Measurements from ENCODE around the gene FBXL22. TPM values are rescaled to one million over a fixed set of nuclear protein-coding genes. Genes with fewer than 3 reads are reported as not detected.

FBXL22 gene
- total RNA-seq (2012; rRNA removed): under 0.01 and 0.51 TPM in 2 replicates

- Histone ChIP-seq H3K4me2 (ENCODE audit: low read length) (peak within 1 kb of the TSS; percentile 15), H3K4me1 (ENCODE audit: control insufficient read depth, insufficient read depth, low read length) (peaks cover 24% of the 10 kb centered on the region), H3K9me3 (replicated peaks; ENCODE audit: low read length) (no peaks in the 10 kb centered on the region), H3K27me3 (ENCODE audit: control insufficient read depth, insufficient read depth, low read length) (no peaks in the 10 kb centered on the region), H3K4me3 (ENCODE audit: low read length) (no peak within 1 kb of the TSS), H3K9ac (ENCODE audit: low read depth, low read length) (no peak within 1 kb of the TSS), H3K36me3 (ENCODE audit: insufficient read depth, low read length) (peaks cover 20% of the 10 kb centered on the region)
Observed at GRCh38 chr15:63597038-63597790, at the start of gene FBXL22. TSS of gene FBXL22 (plus strand) at chr15:63597387. CDS start at chr15:63597393, 6 bp downstream.

- H3K4me3 ChIP-seq (ENCODE audit: low read length): no peak overlapping the region
- H3K9me3 ChIP-seq (replicated peaks; ENCODE audit: low read length): no peaks in the 10 kb centered on the region
- no peaks in the 10 kb centered on the region for H3K27me3 ChIP-seq (ENCODE audit: control insufficient read depth, insufficient read depth, low read length)
- H3K9ac ChIP-seq (ENCODE audit: low read depth, low read length): no peak overlapping the region
- no peaks in the 10 kb centered on the region for H3K36me3 ChIP-seq (ENCODE audit: insufficient read depth, low read length)
- H3K4me2 ChIP-seq (ENCODE audit: low read length): peak overlapping the region; percentile 10
- peaks cover 35% of the 10 kb centered on the region for H3K4me1 ChIP-seq (ENCODE audit: control insufficient read depth, insufficient read depth, low read length)
Observed at GRCh38 chr15:63551400-63551799, 45.8 kb upstream of the FBXL22 start.

- Histone ChIP-seq H3K9ac (ENCODE audit: low read depth, low read length) (peak overlapping the region; percentile 57), H3K9me3 (replicated peaks; ENCODE audit: low read length) (no peaks in the 10 kb centered on the region), H3K4me2 (ENCODE audit: low read length) (peak overlapping the region; percentile 67), H3K27me3 (ENCODE audit: control insufficient read depth, insufficient read depth, low read length) (no peaks in the 10 kb centered on the region), H3K4me3 (ENCODE audit: low read length) (peak overlapping the region; percentile 7), H3K36me3 (ENCODE audit: insufficient read depth, low read length) (peaks cover 11% of the 10 kb centered on the region), H3K4me1 (ENCODE audit: control insufficient read depth, insufficient read depth, low read length) (peaks cover 35% of the 10 kb centered on the region)
Observed at GRCh38 chr15:63553388-63553791, 43.8 kb upstream of the FBXL22 start.

- Histone ChIP-seq H3K4me2 (ENCODE audit: low read length) (no peak overlapping the region), H3K36me3 (ENCODE audit: insufficient read depth, low read length) (peaks cover 11% of the 10 kb centered on the region)
Observed at GRCh38 chr15:63554337-63554927, 42.8 kb upstream of the FBXL22 start.

GRCh38 chr15:63555507-63555906, 41.7 kb upstream of the FBXL22 start:
- Histone ChIP-seq H3K36me3 (ENCODE audit: insufficient read depth, low read length) (peaks cover 11% of the 10 kb centered on the region), H3K4me1 (ENCODE audit: control insufficient read depth, insufficient read depth, low read length) (peaks cover 35% of the 10 kb centered on the region), H3K4me3 (ENCODE audit: low read length) (no peak overlapping the region), H3K9ac (ENCODE audit: low read depth, low read length) (no peak overlapping the region), H3K4me2 (ENCODE audit: low read length) (no peak overlapping the region), H3K27me3 (ENCODE audit: control insufficient read depth, insufficient read depth, low read length) (no peaks in the 10 kb centered on the region), H3K9me3 (replicated peaks; ENCODE audit: low read length) (no peaks in the 10 kb centered on the region)

More at GRCh38 chr15:63554337-63554927, 42.8 kb upstream of the FBXL22 start:
- Histone ChIP-seq H3K4me1 (ENCODE audit: control insufficient read depth, insufficient read depth, low read length) (peaks cover 35% of the 10 kb centered on the region), H3K9ac (ENCODE audit: low read depth, low read length) (no peak overlapping the region), H3K4me3 (ENCODE audit: low read length) (no peak overlapping the region), H3K9me3 (replicated peaks; ENCODE audit: low read length) (no peaks in the 10 kb centered on the region), H3K27me3 (ENCODE audit: control insufficient read depth, insufficient read depth, low read length) (no peaks in the 10 kb centered on the region)

- peaks cover 13% of the 10 kb centered on the region for H3K36me3 ChIP-seq (ENCODE audit: insufficient read depth, low read length)
- H3K9ac ChIP-seq (ENCODE audit: low read depth, low read length): no peak overlapping the region
- H3K4me3 ChIP-seq (ENCODE audit: low read length): no peak overlapping the region
- no peaks in the 10 kb centered on the region for H3K27me3 ChIP-seq (ENCODE audit: control insufficient read depth, insufficient read depth, low read length)
- H3K4me2 ChIP-seq (ENCODE audit: low read length): no peak overlapping the region
- H3K4me1 ChIP-seq (ENCODE audit: control insufficient read depth, insufficient read depth, low read length): peaks cover 30% of the 10 kb centered on the region
- H3K9me3 ChIP-seq (replicated peaks; ENCODE audit: low read length): no peaks in the 10 kb centered on the region
Observed at GRCh38 chr15:63556246-63556645, 40.9 kb upstream of the FBXL22 start.

- Histone ChIP-seq H3K4me3 (ENCODE audit: low read length) (no peak overlapping the region), H3K4me2 (ENCODE audit: low read length) (no peak overlapping the region), H3K36me3 (ENCODE audit: insufficient read depth, low read length) (peaks cover 18% of the 10 kb centered on the region), H3K27me3 (ENCODE audit: control insufficient read depth, insufficient read depth, low read length) (no peaks in the 10 kb centered on the region), H3K9ac (ENCODE audit: low read depth, low read length) (no peak overlapping the region), H3K9me3 (replicated peaks; ENCODE audit: low read length) (no peaks in the 10 kb centered on the region), H3K4me1 (ENCODE audit: control insufficient read depth, insufficient read depth, low read length) (peaks cover 27% of the 10 kb centered on the region)
Observed at GRCh38 chr15:63556736-63557135, 40.5 kb upstream of the FBXL22 start.

- Histone ChIP-seq H3K4me1 (ENCODE audit: control insufficient read depth, insufficient read depth, low read length) (no peaks in the 10 kb centered on the region), H3K4me2 (ENCODE audit: low read length) (no peak overlapping the region), H3K4me3 (ENCODE audit: low read length) (no peak overlapping the region), H3K36me3 (ENCODE audit: insufficient read depth, low read length) (peaks cover 41% of the 10 kb centered on the region), H3K9ac (ENCODE audit: low read depth, low read length) (no peak overlapping the region), H3K9me3 (replicated peaks; ENCODE audit: low read length) (no peaks in the 10 kb centered on the region), H3K27me3 (ENCODE audit: control insufficient read depth, insufficient read depth, low read length) (no peaks in the 10 kb centered on the region)
Observed at GRCh38 chr15:63559753-63560152, 37.4 kb upstream of the FBXL22 start.

GRCh38 chr15:63560741-63561448, 36.3 kb upstream of the FBXL22 start:
- H3K9me3 ChIP-seq (replicated peaks; ENCODE audit: low read length): no peaks in the 10 kb centered on the region
- H3K36me3 ChIP-seq (ENCODE audit: insufficient read depth, low read length): peaks cover 41% of the 10 kb centered on the region
- H3K27me3 ChIP-seq (ENCODE audit: control insufficient read depth, insufficient read depth, low read length): no peaks in the 10 kb centered on the region
- no peak overlapping the region for H3K4me2 ChIP-seq (ENCODE audit: low read length)
- H3K4me3 ChIP-seq (ENCODE audit: low read length): no peak overlapping the region
- H3K9ac ChIP-seq (ENCODE audit: low read depth, low read length): no peak overlapping the region
- no peaks in the 10 kb centered on the region for H3K4me1 ChIP-seq (ENCODE audit: control insufficient read depth, insufficient read depth, low read length)

GRCh38 chr15:63564093-63564492, 33.1 kb upstream of the FBXL22 start:
- H3K4me2 ChIP-seq (ENCODE audit: low read length): no peak overlapping the region
- H3K4me1 ChIP-seq (ENCODE audit: control insufficient read depth, insufficient read depth, low read length): no peaks in the 10 kb centered on the region
- no peaks in the 10 kb centered on the region for H3K27me3 ChIP-seq (ENCODE audit: control insufficient read depth, insufficient read depth, low read length)
- H3K36me3 ChIP-seq (ENCODE audit: insufficient read depth, low read length): peaks cover 34% of the 10 kb centered on the region
- H3K9me3 ChIP-seq (replicated peaks; ENCODE audit: low read length): no peaks in the 10 kb centered on the region
- H3K4me3 ChIP-seq (ENCODE audit: low read length): no peak overlapping the region
- no peak overlapping the region for H3K9ac ChIP-seq (ENCODE audit: low read depth, low read length)

- H3K36me3 ChIP-seq (ENCODE audit: insufficient read depth, low read length): peaks cover 43% of the 10 kb centered on the region
- no peak overlapping the region for H3K4me2 ChIP-seq (ENCODE audit: low read length)
- H3K9ac ChIP-seq (ENCODE audit: low read depth, low read length): no peak overlapping the region
- H3K9me3 ChIP-seq (replicated peaks; ENCODE audit: low read length): no peaks in the 10 kb centered on the region
- no peaks in the 10 kb centered on the region for H3K27me3 ChIP-seq (ENCODE audit: control insufficient read depth, insufficient read depth, low read length)
- no peaks in the 10 kb centered on the region for H3K4me1 ChIP-seq (ENCODE audit: control insufficient read depth, insufficient read depth, low read length)
- H3K4me3 ChIP-seq (ENCODE audit: low read length): no peak overlapping the region
Observed at GRCh38 chr15:63565536-63566186, 31.5 kb upstream of the FBXL22 start.
